H1 (cell line): Measurements from ENCODE around the gene WDR64. TPM values are rescaled to one million over a fixed set of nuclear protein-coding genes. Genes with fewer than 3 reads are reported as not detected.

Source experiments
- CTCF ChIP-seq, 3 experiments: IDR thresholded peaks; 1 replicate in 2 of 3; 2 replicates in 1 of 3; pipeline versions ENCODE4 v1.5.1 to v1.6.1; 2011; ENCODE audit warnings: low read length in 3 of 3, mild to moderate bottlenecking in 3 of 3, inconsistent platforms in 2 of 3, low read depth in 1 of 3, moderate library complexity in 1 of 3; ENCODE audit not compliant: insufficient read depth in 1 of 3; ENCODE audit errors: control extremely low read depth in 1 of 3
- FOSL1 ChIP-seq: IDR thresholded peaks from 2 replicates; pipeline ENCODE4 v1.6.1; 2011; ENCODE audit warnings: mild to moderate bottlenecking, low read depth, low read length, moderate library complexity; ENCODE audit not compliant: insufficient read depth
- HDAC6 ChIP-seq: IDR thresholded peaks from one replicate; pipeline ENCODE4 v1.7.1; 2012; ENCODE audit warnings: low read depth, mild to moderate bottlenecking, inconsistent platforms, low read length, moderate library complexity
- MAFK ChIP-seq: IDR thresholded peaks from 2 replicates; pipeline ENCODE4 v1.6.1; 2012; ENCODE audit warnings: low read depth, mild to moderate bottlenecking, improper control_type of control experiment, low read length
- RNF2 ChIP-seq: fragments of 200-900, 300-1000 bp; sonication (generic); IDR thresholded peaks from 2 replicates; pipeline ENCODE4 v1.7.1; 2016; ENCODE audit warnings: borderline replicate concordance, low read depth, mild to moderate bottlenecking, antibody characterized with exemption, low read length; ENCODE audit not compliant: poor library complexity, severe bottlenecking; ENCODE audit errors: missing control alignments
- polyA plus RNA-seq, 7 experiments: library from polyadenylated mRNA; depleted of rRNA in 3 of 7; stranded (reverse) in 5 of 7; unstranded in 2 of 7; fragments of >200 nt in 5 of 7; fragments of 200-250 nt in 2 of 7; gene quantifications; 1 replicate in 5 of 7; 2 replicates in 1 of 7; 4 replicates in 1 of 7; pipeline versions ENCODE4 v1.2.1 to v1.2.3, GENCODE V29; 2011 to 2013; ENCODE audit warnings: missing spikeins in 2 of 7, mixed read lengths in 2 of 7
- total RNA-seq: library from RNA; stranded (reverse); fragmentation: NEBNext Ultra II Directional; extraction: Animal tissue kit (Norgen Biotek cat#: 25700); gene quantifications from 2 replicates; pipeline ENCODE4 v1.2.1, GENCODE V29; 2021

Gene WDR64
- total and polyA plus RNA-seq, 2 of the 8 experiments (the other 6 are each of a cell fraction or from before 2014, with no cell fraction given), result 0.02 TPM; not detected in 1

- TF ChIP-seq MAFK (no peak), HDAC6 (no peak), FOSL1 (no peak), CTCF (IDR thresholded peaks at IDR 0.05; ENCODE audit: control extremely low read depth in 1 of 3, insufficient read depth in 1 of 3, low read depth in 1 of 3, low read length in 3 of 3) (no peak), RNF2 (no peak)
Observed at GRCh38 chr1:241772932-241773500, 120.9 kb downstream of the WDR64 start (continued).
